ENCODE results near the gene DIO3.
"Not testable (repeated sequence)": the region's sequence is repeated elsewhere in the genome, so short reads cannot be mapped to it uniquely, and the experiment has no call there.

DIO3 gene

GRCh38 chr14:101547961-101548669 is 13.2 kb upstream of the DIO3 start:
- TF ChIP-seq CTCF (IDR thresholded peaks at IDR 0.05; ENCODE audit: insufficient read depth, low read depth, low read length, missing control alignments) = no peak
- DNase-seq (ENCODE audit: low read depth) = no peak

GRCh38 chr14:101548710-101549109 is 12.6 kb upstream of the DIO3 start:
- TF ChIP-seq CTCF (IDR thresholded peaks at IDR 0.05; ENCODE audit: insufficient read depth, low read depth, low read length, missing control alignments) = no peak
- no peak for DNase-seq (ENCODE audit: low read depth)
- no peak overlapping the region for H3K4me3 ChIP-seq (ENCODE audit: low read depth, low read length)

More at GRCh38 chr14:101547961-101548669, 13.2 kb upstream of the DIO3 start:
- no peak overlapping the region for H3K4me3 ChIP-seq (ENCODE audit: low read depth, low read length)

- H3K4me3 ChIP-seq (ENCODE audit: low read depth, low read length) = no peak overlapping the region
- TF ChIP-seq CTCF (IDR thresholded peaks at IDR 0.05; ENCODE audit: insufficient read depth, low read depth, low read length, missing control alignments) = no peak
- no peak for DNase-seq (ENCODE audit: low read depth)
These were observed 12.1 kb upstream of the DIO3 start for GRCh38 chr14:101549154-101549553.

- DNase-seq (ENCODE audit: low read depth); H3K4me3 ChIP-seq (ENCODE audit: low read depth, low read length): not testable (repeated sequence)
These were observed 10.9 kb upstream of the DIO3 start for GRCh38 chr14:101550202-101550912.

- DNase-seq (ENCODE audit: low read depth) = no peak
- TF ChIP-seq CTCF (IDR thresholded peaks at IDR 0.05; ENCODE audit: insufficient read depth, low read depth, low read length, missing control alignments) = no peak
- no peak overlapping the region for H3K4me3 ChIP-seq (ENCODE audit: low read depth, low read length)
These were observed 9.3 kb upstream of the DIO3 start for GRCh38 chr14:101551729-101552595.

- no peak for DNase-seq (ENCODE audit: low read depth)
- TF ChIP-seq CTCF (IDR thresholded peaks at IDR 0.05; ENCODE audit: insufficient read depth, low read depth, low read length, missing control alignments) = no peak
- no peak overlapping the region for H3K4me3 ChIP-seq (ENCODE audit: low read depth, low read length)
These were observed 8.5 kb upstream of the DIO3 start for GRCh38 chr14:101552786-101553231.

GRCh38 chr14:101553393-101553792 is 7.9 kb upstream of the DIO3 start:
- H3K4me3 ChIP-seq (ENCODE audit: low read depth, low read length) = no peak overlapping the region
- no peak for DNase-seq (ENCODE audit: low read depth)
- no peak for TF ChIP-seq CTCF (IDR thresholded peaks at IDR 0.05; ENCODE audit: insufficient read depth, low read depth, low read length, missing control alignments)
